HG03139 (cell line): Measurements from ENCODE around the gene COP1.

Experiments used
- ATAC-seq: cut with Tn5 transposase; IDR thresholded peaks from one replicate; pipeline ENCODE4 v1.9.1; 2021; ENCODE audit not compliant: unreplicated experiment

COP1 gene

DNA sequence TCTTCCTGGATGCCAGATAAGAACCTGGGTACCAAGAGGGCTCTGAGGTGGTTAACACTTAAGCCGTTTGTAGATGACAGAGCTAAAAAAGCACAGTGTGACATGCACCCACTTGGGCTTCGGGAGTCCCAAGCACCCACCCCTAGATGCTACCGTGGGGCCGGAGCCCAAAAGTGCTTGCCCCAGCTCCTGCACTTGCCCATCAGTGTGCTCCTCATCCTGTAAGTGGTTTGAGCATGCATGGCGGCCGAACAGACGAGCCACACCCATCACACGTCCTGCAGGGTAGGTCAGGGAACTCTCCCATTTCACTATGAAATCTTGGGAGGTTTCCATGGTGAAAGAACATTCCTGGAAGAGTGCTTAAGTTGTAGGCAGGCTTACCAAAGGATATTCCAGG, 304.8 kb downstream of the COP1 start:
- ATAC-seq, result no peak

DNA sequence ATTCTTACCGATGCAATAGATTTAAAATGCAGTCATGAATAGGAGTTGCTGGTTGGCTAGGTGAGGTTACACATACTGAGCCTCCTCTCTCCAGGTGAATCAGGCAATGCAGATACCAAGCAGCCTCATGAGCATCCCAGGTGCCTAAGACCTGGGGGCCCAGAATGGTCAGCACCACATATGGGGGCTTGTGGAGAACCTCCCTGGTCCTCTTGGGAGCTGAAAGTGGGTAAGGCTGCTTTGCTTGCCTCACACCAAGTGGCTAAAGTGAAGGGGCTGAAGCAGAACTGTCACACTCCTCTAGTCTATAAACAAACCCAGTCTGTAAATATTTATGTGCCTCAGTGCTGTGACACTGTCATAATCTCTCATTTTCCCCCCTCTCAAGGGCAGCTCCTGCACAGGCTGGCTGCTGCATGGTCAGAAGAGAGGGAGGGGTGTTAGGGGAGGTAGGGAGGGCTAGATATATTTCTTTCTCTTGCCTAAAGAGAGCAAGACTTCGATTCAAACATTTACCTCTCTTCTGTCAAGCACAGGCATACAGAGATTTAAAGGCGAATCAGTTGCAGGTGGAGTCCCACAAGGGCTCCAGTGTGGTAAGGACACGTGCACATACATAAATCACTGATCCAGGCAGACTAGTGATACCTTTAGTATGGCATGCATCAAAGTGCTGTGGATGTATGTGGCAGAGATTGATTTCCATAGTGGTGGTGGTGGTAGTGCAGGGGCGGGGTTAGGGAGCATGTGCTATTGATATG, 305.8 kb downstream of the COP1 start:
- no peak for ATAC-seq

DNA sequence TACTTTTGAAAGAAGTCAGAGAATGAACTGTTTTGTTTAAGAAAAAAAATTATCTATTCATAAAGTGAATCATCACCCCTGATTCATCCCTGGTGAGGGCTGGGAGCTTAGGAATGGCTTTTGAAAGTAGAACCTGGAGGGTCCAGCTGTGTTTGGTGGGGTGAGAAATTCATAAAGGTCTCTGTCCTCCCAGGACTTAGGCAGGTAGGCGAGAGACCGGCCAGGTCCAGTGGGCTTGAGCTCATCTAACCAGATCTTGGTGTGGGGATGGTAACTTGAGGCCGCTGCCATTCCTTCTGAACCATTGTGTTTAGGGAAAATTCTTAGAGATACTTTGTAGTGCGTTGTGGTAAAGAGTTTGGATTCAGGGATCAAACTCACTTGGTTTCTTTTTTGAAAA, 306.9 kb downstream of the COP1 start:
- ATAC-seq, result no peak

DNA sequence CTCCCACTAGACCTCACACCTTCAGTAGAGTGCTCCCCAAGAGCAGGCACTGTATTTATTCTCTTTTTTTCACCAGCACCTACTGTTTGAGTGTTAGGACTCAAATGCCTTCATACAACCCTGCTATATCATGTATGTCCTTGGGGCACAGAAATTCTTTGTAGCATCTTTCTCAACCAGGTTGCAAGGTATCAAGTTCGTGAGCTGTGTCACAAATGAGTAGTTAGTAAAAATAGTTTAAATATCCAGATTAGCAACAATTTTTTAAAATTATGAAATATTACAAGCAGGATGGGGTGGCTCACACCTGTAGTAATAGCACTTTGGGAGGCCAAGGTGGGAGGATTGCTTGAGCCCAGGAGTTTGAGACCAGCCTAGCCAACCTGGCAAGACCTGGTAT, 311.1 kb downstream of the COP1 start:
- ATAC-seq, result no peak
